ENCODE measurements around the gene RAI14.

RAI14 gene

GRCh38 chr5:34844999-34845398 lies 188.9 kb downstream of the RAI14 start:
- Histone ChIP-seq H3K27ac (ENCODE audit: low read length) (no peak overlapping the region), H2AFZ (ENCODE audit: low read length) (no peak overlapping the region)
- TF ChIP-seq EZH2 (optimal IDR thresholded peaks at IDR 0.05; ENCODE audit: low read depth, low read length): no peak
- TF ChIP-seq CTCF (IDR thresholded peaks at IDR 0.05; ENCODE audit: low read length): no peak
- no peak for TF ChIP-seq EZH2phosphoT487 (IDR thresholded peaks at IDR 0.05; ENCODE audit: low read length)

GRCh38 chr5:34847056-34847455 lies 190.9 kb downstream of the RAI14 start:
- H3K4me1 ChIP-seq (ENCODE audit: low read length): no peaks in the 10 kb centered on the region
- no peaks in the 10 kb centered on the region for H3K36me3 ChIP-seq (replicated peaks; ENCODE audit: insufficient read depth, low read length)
- H3K9me2 ChIP-seq (replicated peaks; ENCODE audit: insufficient read depth, low read length): no peaks in the 10 kb centered on the region
- H3K79me2 ChIP-seq (ENCODE audit: low read length): no peaks in the 10 kb centered on the region
- no peaks in the 10 kb centered on the region for H4K20me1 ChIP-seq (ENCODE audit: insufficient read depth, low read length)
- DNase-seq: no peak
- no peaks in the 10 kb centered on the region for H3K9me3 ChIP-seq (replicated peaks; ENCODE audit: insufficient read depth, low read length)
- TF ChIP-seq EZH2phosphoT487 (IDR thresholded peaks at IDR 0.05; ENCODE audit: low read length) (no peak), EZH2 (optimal IDR thresholded peaks at IDR 0.05; ENCODE audit: low read depth, low read length) (no peak), CTCF (IDR thresholded peaks at IDR 0.05; ENCODE audit: low read length) (no peak)
- H3F3A ChIP-seq (ENCODE audit: insufficient read depth, low read length): no peaks in the 10 kb centered on the region
- no peak overlapping the region for H3K27ac ChIP-seq (ENCODE audit: low read length)
- H3K27me3 ChIP-seq (replicated peaks; ENCODE audit: insufficient read depth, low read length): no peaks in the 10 kb centered on the region
- no peak overlapping the region for H3K4me2 ChIP-seq (ENCODE audit: low read depth, low read length)
- H3K4me3 ChIP-seq (ENCODE audit: low read length): no peak overlapping the region
- H2AFZ ChIP-seq (ENCODE audit: low read length): no peak overlapping the region
- H3K9ac ChIP-seq (ENCODE audit: low read length): no peak overlapping the region

More at GRCh38 chr5:34844999-34845398, 188.9 kb downstream of the RAI14 start:
- H3K9ac ChIP-seq (ENCODE audit: low read length): no peak overlapping the region
- H4K20me1 ChIP-seq (ENCODE audit: insufficient read depth, low read length): no peaks in the 10 kb centered on the region
- H3K27me3 ChIP-seq (replicated peaks; ENCODE audit: insufficient read depth, low read length): no peaks in the 10 kb centered on the region
- H3K79me2 ChIP-seq (ENCODE audit: low read length): no peaks in the 10 kb centered on the region
- no peak overlapping the region for H3K4me3 ChIP-seq (ENCODE audit: low read length)
- no peaks in the 10 kb centered on the region for H3K4me1 ChIP-seq (ENCODE audit: low read length)
- no peaks in the 10 kb centered on the region for H3K36me3 ChIP-seq (replicated peaks; ENCODE audit: insufficient read depth, low read length)
- H3F3A ChIP-seq (ENCODE audit: insufficient read depth, low read length): no peaks in the 10 kb centered on the region
- no peak for DNase-seq
- H3K9me2 ChIP-seq (replicated peaks; ENCODE audit: insufficient read depth, low read length): no peaks in the 10 kb centered on the region
- no peaks in the 10 kb centered on the region for H3K9me3 ChIP-seq (replicated peaks; ENCODE audit: insufficient read depth, low read length)
- H3K4me2 ChIP-seq (ENCODE audit: low read depth, low read length): no peak overlapping the region

GRCh38 chr5:34847552-34847951 lies 191.4 kb downstream of the RAI14 start:
- Histone ChIP-seq H3K9me2 (replicated peaks; ENCODE audit: insufficient read depth, low read length) (no peaks in the 10 kb centered on the region), H3K79me2 (ENCODE audit: low read length) (no peaks in the 10 kb centered on the region), H3K9me3 (replicated peaks; ENCODE audit: insufficient read depth, low read length) (no peaks in the 10 kb centered on the region), H4K20me1 (ENCODE audit: insufficient read depth, low read length) (no peaks in the 10 kb centered on the region), H3F3A (ENCODE audit: insufficient read depth, low read length) (no peaks in the 10 kb centered on the region), H3K4me2 (ENCODE audit: low read depth, low read length) (no peak overlapping the region), H3K4me3 (ENCODE audit: low read length) (no peak overlapping the region), H2AFZ (ENCODE audit: low read length) (no peak overlapping the region), H3K27ac (ENCODE audit: low read length) (no peak overlapping the region), H3K4me1 (ENCODE audit: low read length) (no peaks in the 10 kb centered on the region), H3K36me3 (replicated peaks; ENCODE audit: insufficient read depth, low read length) (no peaks in the 10 kb centered on the region), H3K9ac (ENCODE audit: low read length) (no peak overlapping the region), H3K27me3 (replicated peaks; ENCODE audit: insufficient read depth, low read length) (no peaks in the 10 kb centered on the region)
- TF ChIP-seq CTCF (IDR thresholded peaks at IDR 0.05; ENCODE audit: low read length) (no peak), EZH2 (optimal IDR thresholded peaks at IDR 0.05; ENCODE audit: low read depth, low read length) (no peak), EZH2phosphoT487 (IDR thresholded peaks at IDR 0.05; ENCODE audit: low read length) (no peak)
- no peak for DNase-seq

All from MM.1S (cell line).